ENCODE results near the gene CYP4F3.

CYP4F3 gene

DNA sequence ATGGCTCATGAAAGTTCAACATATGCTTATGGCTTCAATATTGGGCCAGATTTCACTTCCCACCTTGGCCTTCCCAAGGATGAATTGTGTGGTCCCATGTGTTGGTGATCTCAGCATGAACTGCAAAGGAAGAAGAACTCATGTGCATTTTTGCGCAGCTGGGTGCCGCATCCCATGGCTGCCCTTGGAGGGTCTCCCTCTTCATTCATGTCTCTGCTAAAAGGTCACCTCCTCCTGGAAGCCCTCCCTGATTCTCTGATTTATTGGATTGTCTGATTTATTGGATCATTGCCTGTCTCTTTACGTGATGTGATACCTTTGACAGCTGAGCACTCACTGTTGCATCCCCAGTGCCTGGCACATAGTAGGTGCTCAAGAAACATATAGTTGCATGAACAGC lies 27.4 kb upstream of the CYP4F3 start:
- no peak overlapping the region for H3K4me3 ChIP-seq (ENCODE audit: low read depth, low read length)
- TF ChIP-seq, protein P1, sequence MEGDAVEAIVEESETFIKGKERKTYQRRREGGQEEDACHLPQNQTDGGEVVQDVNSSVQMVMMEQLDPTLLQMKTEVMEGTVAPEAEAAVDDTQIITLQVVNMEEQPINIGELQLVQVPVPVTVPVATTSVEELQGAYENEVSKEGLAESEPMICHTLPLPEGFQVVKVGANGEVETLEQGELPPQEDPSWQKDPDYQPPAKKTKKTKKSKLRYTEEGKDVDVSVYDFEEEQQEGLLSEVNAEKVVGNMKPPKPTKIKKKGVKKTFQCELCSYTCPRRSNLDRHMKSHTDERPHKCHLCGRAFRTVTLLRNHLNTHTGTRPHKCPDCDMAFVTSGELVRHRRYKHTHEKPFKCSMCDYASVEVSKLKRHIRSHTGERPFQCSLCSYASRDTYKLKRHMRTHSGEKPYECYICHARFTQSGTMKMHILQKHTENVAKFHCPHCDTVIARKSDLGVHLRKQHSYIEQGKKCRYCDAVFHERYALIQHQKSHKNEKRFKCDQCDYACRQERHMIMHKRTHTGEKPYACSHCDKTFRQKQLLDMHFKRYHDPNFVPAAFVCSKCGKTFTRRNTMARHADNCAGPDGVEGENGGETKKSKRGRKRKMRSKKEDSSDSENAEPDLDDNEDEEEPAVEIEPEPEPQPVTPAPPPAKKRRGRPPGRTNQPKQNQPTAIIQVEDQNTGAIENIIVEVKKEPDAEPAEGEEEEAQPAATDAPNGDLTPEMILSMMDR (IDR thresholded peaks at IDR 0.05; ENCODE audit: insufficient read depth, low read depth, low read length, missing control alignments): no peak
- DNase-seq (ENCODE audit: low read depth): no peak

DNA sequence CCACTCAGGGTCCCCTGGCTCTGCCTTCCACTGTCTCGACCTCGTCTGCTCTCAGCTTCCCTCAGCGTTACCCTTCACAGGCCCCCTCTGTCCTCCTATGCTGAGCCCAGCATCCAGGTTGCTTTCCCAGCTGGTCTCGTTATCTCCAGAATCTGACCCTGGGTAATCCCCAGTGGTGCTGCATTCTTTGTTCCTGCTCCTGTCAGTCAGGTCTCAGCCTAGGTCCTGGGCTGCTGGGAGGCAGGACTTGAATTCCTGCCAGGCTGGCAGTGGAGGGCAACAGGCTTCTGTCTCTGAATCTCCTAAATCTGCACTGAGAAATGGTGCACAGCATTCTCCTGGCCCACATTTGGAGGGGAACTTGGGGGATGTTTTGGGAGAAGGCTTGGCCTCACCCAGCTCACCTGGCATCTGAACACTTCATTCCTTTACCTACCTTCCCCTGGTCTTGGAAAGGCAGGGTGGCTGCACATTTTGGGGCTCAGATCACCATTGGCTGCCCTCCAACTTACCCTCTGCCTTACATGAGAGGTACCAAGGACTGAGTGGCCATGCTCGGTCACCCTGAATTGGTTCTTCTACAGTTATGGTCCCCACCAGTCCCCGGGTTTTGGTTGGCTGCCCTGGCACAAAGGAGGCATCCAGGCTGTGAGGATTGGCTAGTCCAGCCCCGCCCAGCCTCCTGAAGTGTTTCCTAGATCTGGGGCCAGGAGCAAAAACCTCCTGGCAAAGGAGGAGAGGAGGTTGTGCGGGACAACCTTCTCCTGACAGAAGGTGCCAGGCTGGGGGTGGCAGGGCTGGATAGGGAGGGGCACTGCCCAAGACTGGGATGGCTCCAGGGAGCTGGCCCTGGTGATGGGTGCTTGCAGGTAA lies 26.0 kb upstream of the CYP4F3 start, which contains the start of gene CYP4F8:
CYP4F8 (plus strand) TSS at position 712 of the 873 bp plus-strand sequence. CDS start 399 bp downstream, outside the sequence.
- H3K4me3 ChIP-seq (ENCODE audit: low read depth, low read length): no peak within 1 kb of the TSS
- TF ChIP-seq, protein P1 (IDR thresholded peaks at IDR 0.05; ENCODE audit: insufficient read depth, low read depth, low read length, missing control alignments): no peak
- no peak for DNase-seq (ENCODE audit: low read depth)

DNA sequence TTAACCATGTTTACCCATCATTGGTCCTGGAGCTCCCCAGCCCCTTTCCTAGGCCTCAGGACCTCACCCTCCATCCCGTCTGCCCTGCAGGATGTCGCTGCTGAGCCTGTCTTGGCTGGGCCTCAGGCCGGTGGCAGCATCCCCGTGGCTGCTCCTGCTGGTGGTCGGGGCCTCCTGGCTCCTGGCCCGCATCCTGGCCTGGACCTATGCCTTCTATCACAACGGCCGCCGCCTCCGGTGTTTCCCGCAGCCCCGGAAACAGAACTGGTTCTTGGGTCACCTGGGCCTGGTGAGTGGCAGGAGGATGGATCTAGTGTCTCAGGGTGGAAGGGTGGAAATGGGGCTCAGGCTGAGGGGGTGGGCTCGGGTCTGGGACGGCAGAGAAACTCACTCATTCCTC lies 25.2 kb upstream of the CYP4F3 start:
- H3K4me3 ChIP-seq (ENCODE audit: low read depth, low read length): no peak overlapping the region
- TF ChIP-seq, protein P1 (IDR thresholded peaks at IDR 0.05; ENCODE audit: insufficient read depth, low read depth, low read length, missing control alignments): no peak

DNA sequence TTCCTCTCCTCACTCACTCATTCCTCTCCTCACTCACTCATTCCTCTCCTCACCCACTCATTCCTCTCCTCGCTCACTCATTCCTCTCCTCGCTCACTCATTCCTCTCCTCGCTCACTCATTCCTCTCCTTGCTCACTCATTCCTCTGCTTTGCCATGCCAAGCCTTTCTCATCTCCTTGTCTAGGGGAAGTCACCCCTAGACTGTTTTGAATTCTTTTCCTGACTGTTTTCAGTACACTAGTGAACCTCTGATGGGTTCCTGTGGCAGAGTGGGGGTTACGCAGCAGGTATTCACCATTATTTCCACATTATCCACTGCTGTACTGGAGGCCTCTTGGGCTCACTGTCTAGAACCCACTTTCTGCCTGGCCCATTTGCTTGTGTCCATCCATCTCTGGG lies 24.5 kb upstream of the CYP4F3 start:
- TF ChIP-seq, protein P1 (IDR thresholded peaks at IDR 0.05; ENCODE audit: insufficient read depth, low read depth, low read length, missing control alignments): no peak
- DNase-seq (ENCODE audit: low read depth): no peak
- H3K4me3 ChIP-seq (ENCODE audit: low read depth, low read length): no peak overlapping the region

More for the DNA sequence above, 25.2 kb upstream of the CYP4F3 start:
- no peak for DNase-seq (ENCODE audit: low read depth)

DNA sequence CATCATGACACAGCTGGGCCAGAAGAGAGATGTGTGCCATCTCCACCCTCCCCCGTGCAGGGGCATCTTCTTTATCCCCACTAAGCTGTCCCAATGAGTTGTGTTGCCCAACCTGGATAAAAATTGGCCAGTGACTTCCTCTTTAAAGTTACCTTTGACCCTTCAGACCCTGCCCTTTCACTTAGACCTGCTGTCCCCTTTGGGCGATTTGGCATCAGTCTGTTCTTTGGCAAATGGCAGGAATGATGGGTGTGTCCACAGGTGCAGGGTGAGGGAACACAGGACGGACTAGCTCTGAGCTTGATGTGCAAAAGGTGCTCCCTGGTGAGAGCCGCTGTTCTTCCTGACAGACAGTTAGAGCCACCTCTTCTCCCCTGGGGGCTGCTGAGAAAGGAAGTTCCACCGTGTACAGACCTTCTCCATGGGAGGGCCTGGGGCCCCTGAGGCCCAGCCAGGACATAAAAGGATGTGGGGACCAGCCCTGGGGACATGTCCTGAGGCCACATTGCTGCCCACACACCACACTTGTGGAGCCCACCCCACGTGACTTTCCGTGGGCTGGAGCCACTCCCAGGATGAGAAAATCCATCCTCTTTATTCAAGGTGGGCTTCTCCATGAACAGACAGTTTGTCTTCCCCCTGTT lies 23.9 kb upstream of the CYP4F3 start:
- no peak overlapping the region for H3K4me3 ChIP-seq (ENCODE audit: low read depth, low read length)
- no peak for DNase-seq (ENCODE audit: low read depth)
- TF ChIP-seq, protein P1 (IDR thresholded peaks at IDR 0.05; ENCODE audit: insufficient read depth, low read depth, low read length, missing control alignments): no peak

DNA sequence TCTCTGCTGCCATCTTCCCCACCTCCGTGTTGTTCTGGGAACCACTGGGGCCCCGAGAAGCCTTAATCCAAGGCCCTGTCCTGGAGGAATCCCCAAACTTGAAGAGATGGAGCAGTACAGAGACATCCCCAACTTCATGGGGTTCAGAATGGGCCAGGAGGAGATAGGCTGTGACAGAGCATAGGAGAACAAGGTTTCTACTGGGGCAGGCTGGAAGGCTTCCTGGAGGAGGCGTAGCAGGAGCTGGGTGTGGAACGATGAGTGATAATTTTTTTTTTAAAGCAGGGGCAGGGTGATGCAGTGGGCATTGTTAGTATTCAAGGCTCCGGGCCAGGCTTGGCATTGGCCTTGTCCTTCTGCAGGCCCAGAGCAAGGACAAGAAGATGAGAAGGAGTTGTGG lies 22.4 kb upstream of the CYP4F3 start:
- no peak for DNase-seq (ENCODE audit: low read depth)
- no peak overlapping the region for H3K4me3 ChIP-seq (ENCODE audit: low read depth, low read length)
- TF ChIP-seq, protein P1 (IDR thresholded peaks at IDR 0.05; ENCODE audit: insufficient read depth, low read depth, low read length, missing control alignments): no peak
